GM18873 (cell line): ENCODE measurements around the gene FOXL3.
"Not testable (repeated sequence)": the region's sequence is repeated elsewhere in the genome, so short reads cannot be mapped to it uniquely, and the experiment has no call there.

ENCODE experiments used
- ATAC-seq: cut with Tn5 transposase; IDR thresholded peaks from one replicate; pipeline ENCODE4 v1.9.1; 2021; ENCODE audit warnings: mild to moderate bottlenecking, moderate library complexity, moderate number of reproducible peaks; ENCODE audit not compliant: unreplicated experiment, low FRiP score

Gene FOXL3

DNA sequence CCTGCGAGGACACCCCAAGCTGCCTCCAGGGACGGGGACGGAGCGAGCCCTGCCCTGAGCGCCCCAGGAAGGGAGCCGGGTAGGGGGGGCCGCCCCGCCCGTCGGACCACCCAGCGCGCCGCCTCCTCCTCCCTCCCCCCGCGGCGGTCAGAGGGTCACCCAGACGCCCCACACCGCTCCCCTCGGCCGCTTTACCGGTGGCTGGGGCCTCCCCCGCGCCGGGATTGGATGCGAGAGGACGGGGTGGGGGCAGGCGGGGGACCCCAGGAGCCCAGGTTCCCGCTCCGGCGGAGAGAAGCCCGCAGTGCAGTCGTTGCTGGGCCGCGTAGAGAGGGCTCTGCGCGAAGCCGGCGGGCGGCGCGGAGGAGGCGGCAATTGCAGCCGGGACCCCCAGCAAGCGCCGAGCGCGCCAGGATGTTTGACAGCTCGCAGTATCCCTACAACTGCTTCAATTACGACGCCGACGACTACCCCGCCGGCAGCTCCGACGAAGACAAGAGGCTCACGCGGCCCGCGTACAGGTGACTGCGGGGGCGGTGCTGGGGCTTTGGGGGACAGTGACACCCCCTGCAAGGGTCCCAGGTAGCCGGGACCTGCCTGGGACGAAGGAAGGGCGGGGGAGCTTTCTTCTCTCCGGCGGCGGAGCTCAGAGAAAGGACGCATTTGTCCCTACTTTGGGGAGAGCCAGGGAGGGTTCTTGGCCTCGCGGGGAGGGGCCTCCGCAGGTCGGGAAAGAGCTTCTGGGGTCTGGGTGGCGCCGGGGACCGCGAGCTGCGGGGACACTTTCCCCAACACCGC, at the start of gene FOXL3:
Gene FOXL3, plus strand, starts transcription at position 415 of the 798 bp plus-strand sequence. Its CDS starts 0 bp downstream, at position 415.
- no peak for ATAC-seq

DNA sequence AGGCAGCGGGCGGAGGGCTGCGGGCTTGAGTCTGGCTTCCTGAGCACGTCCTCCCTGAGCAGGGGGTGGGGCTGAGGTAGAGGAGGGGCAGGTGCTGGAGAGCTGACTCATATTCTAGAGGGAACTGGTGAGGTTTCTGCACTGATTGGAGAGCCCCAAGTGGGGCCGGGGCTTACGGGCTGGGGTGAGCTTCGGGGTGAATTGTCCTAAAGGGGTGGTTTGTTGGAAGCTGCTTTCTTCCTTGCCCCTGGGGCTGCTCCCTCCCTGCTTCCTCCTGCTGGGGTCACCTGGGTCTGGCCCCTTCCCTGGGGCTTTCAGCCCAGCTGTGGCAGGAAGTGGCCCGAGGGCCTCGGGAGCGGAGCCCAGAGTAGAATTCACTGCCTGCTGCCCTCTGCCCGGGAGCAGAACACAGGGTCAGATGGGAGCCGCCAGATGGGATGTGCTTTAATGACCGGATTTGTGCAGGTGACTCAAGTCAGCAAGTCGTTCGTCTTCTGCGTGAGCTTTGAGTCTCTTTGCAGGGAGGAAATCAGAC, 49.0 kb upstream of the FOXL3 start:
- no peak for ATAC-seq

DNA sequence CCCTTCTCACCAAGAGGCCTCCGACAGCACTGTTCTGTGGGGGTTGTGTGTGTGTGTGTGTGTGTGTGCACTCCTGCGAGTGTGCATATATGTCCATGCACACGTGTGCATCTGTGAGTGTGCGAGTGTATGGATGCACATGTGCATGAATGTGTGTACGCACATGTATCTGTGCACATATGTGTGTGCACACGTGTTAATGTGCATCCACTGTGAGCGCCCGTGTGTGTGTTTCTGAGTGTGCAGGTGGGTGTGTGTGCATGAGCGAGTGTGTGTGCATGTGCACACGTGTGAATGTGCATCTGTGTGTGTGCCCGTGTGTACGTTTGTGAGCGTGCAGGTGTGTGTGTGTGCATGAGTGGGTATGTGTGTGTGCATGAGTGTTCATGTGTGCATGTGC, 48.5 kb upstream of the FOXL3 start:
- ATAC-seq, result no peak

DNA sequence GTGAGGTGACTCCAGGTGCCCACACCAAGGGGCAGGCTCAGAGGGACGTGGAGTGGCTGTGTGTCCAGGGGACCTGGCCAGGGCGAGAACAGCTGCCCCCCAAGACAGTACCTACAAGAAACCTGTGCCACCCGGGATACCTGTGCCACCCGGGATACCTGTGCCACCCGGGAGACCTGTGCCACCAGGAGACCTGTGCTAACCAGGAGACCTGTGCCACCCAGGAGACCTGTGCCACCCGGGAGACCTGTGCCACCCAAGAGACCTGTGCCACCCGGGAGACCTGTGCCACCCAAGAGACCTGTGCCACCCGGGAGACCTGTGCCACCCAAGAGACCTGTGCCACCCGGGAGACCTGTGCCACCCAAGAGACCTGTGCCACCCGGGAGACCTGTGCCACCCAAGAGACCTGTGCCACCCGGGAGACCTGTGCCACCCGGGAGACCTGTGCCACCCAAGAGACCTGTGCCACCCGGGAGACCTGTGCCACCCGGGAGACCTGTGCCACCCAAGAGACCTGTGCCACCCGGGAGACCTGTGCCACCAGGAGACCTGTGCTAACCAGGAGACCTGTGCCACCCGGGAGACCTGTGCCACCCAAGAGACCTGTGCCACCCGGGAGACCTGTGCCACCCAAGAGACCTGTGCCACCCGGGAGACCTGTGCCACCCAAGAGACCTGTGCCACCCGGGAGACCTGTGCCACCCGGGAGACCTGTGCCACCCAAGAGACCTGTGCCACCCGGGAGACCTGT, 47.0 kb upstream of the FOXL3 start:
- ATAC-seq, result not testable (repeated sequence)

- not testable (repeated sequence) for ATAC-seq
Measured at GRCh38 chr7:243580-243978, 46.4 kb upstream of the FOXL3 start.

DNA sequence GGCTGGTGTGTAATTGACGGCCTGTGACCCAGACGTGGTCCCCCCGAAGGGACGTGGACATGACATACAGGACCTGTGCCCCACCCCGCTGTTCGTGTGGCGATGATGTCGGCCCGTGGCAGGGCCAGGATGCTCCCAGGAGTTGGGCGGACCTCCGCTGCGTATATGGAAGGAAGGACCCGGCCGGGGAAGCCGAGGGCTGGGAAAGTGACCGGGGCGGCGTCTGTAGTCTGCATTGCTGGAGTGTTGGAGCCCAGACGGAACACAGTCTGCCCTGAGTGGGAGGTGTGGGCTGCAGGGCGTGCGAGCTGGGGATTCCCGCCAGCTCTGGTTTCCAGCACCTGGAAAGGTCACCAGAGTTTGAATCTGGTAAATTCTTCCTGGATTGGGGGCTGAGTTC, 45.0 kb upstream of the FOXL3 start:
- no peak for ATAC-seq

DNA sequence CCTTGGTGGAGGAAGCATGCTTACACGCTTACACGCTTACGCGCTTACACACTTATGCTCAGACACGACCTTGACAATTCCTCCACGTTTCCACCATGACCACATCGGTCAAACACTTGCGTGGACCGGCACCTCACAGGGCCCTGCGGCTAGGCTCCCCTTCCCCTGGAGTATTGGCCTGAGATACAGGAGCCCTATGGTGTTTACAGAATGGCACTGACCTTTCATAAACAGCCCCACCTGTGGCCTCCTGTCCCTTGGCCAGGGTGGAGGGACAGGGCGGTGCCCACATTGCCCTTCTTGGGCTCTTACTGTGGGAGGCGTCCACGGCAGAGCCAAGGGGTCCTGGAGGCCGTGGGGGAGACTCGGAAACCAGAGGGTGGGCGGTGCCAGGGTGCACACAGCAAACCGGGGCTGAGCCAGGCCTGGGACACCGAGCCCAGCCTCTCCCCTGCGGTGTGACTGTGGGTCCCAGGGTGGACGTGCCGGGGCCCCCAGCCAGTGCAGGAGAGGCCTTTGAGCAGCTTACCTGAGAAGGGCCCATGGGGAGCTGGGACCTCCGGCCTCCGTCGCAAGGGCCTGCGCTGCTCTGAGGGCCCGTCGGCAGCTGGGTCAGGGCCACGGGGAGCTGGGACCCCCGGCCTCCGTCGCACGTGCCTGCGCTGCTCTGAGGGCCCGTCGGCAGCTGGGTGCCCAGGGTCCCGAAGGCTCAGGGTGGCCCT, 44.2 kb upstream of the FOXL3 start:
- no peak for ATAC-seq

GRCh38 chr7:246451-246850, 43.5 kb upstream of the FOXL3 start:
- no peak for ATAC-seq

- ATAC-seq, result no peak
Measured at GRCh38 chr7:247181-247580, 42.8 kb upstream of the FOXL3 start.

GRCh38 chr7:247636-248035, 42.3 kb upstream of the FOXL3 start:
- ATAC-seq, result no peak

DNA sequence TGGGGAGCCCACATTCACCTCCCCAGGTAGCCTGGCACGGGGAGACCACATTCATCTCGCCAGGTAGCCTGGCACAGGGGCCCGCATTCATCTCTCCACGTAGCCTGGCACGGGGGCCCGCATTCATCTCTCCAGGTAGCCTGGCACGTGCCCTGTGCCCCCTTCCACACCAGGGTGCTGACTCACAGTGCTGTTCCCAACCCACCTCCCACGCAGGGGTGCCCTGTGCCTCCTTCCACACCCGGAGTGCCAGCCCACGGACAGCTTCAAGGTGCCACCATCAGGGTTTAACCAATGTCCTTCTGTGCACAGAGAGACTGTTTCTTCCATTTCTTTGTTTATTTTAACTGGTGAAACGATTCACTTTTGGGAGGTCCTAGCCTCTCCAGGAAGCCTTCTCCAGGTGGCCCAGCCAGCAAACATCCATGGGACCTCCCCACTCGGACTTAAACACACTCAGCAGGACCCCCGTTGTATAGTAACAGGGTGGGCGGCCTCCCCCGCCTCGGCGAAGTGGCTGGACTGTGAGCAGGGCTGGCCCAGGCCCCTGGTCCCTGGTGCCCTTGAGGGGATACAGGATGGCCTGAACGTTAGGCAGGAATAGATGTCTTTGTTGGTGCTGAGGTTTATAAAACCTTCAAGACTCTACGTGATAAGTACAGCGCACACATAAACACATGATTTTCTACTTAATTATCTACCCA, 41.1 kb upstream of the FOXL3 start:
- no peak for ATAC-seq

DNA sequence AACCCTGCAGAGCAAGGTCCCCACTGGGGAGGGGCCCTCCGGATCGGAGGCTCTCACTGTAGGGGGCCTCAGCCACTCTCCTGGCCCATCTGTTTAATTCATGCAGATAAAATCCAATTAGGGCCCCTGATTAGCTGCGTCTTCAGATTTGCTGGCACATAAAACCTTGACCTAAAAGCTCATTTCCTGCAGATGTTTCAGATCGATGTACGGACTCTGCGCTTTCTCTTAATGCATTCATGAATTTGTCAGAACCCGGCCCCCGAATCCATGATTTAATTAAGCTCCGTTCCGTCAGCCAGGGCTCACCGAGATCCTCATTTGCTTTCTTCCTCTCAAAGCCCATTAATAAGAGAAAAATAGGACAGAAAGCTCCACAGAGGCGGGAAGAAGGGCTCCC, 40.0 kb upstream of the FOXL3 start:
- no peak for ATAC-seq

- ATAC-seq, result no peak
Measured at GRCh38 chr7:250523-250922, 39.4 kb upstream of the FOXL3 start.

DNA sequence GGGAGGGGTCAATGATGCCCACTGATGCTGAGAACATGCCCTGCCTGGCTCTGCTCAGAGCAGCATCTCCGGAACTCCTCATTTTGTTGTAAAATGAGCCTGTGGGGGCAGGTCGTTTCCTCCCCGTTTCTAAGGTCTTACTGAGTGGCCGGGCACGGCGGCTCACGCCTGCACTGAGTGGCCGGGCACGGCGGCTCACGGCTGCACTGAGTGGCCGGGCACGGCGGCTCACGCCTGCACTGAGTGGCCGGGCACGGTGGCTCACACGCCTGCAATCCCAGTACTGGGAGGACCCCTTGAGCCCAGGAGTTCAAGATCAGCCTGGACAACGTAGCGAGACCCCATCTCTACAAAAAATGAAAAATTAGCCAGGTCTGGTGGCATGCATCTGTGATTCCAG, 39.0 kb upstream of the FOXL3 start:
- ATAC-seq, result no peak

GRCh38 chr7:251446-252175, 38.4 kb upstream of the FOXL3 start:
- no peak for ATAC-seq

GRCh38 chr7:252216-252965, 37.6 kb upstream of the FOXL3 start:
- ATAC-seq, result no peak

DNA sequence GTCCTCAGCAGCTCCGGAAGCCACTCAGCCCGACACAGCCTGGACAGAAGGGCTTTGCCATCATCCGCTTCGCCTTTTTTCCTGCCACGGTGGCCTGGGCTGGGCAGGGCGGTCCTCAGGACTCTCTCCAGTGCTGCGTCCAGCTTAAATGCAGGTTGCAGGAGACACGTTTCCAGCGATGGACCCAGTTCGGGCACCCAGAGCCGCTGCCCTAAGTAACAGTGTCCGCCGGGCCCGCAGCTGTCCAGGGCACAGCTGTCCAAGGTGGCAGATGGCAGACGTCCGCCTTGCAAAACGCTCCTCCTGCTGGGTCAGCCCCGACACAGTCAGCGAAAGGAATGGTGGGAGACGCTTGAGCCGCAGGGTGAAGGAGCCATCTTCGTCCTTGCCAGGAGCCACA, 37.0 kb upstream of the FOXL3 start:
- ATAC-seq, result no peak

- ATAC-seq, result no peak
Measured at GRCh38 chr7:253581-254336, 36.2 kb upstream of the FOXL3 start.
